GM23338 (cell line): ENCODE measurements around the gene CHAT. TPM values are rescaled to one million over a fixed set of nuclear protein-coding genes. Genes with fewer than 3 reads are reported as not detected.

ENCODE experiments used
- ATAC-seq: fragments of 200-7000 bp; cut with Tn5 transposase; 3 replicates; pipeline ENCODE4 v1.9.1; 2020
- DNase-seq: peaks from one replicate; pipeline ENCODE4 v3.0.0-alpha.2; 2015; ENCODE audit warnings: low spot score
- H2AFZ ChIP-seq: fragments of 200-600 bp; sonication (generic); 2 replicates; pipeline ENCODE4 v1.8.0; 2016; ENCODE audit warnings: antibody characterized with exemption, mild to moderate bottlenecking, moderate library complexity
- H3F3A ChIP-seq: fragments of 200-600 bp; sonication (generic); replicated peaks from 2 replicates; pipeline ENCODE4 v1.8.0; 2017; ENCODE audit warnings: antibody characterized with exemption, mixed run types, low read depth
- H3K27ac ChIP-seq: fragments of 200-600 bp; sonication (generic); 2 replicates; pipeline ENCODE4 v1.6.1; 2016; ENCODE audit warnings: low read depth
- H3K27me3 ChIP-seq: fragments of 200-600 bp; sonication (generic); 2 replicates; pipeline ENCODE4 v1.8.0; 2016; ENCODE audit warnings: mild to moderate bottlenecking, mixed run types, moderate library complexity; ENCODE audit not compliant: insufficient read depth
- H3K36me3 ChIP-seq: fragments of 200-600 bp; sonication (generic); 2 replicates; pipeline ENCODE4 v1.8.0; 2016; ENCODE audit warnings: mild to moderate bottlenecking; ENCODE audit not compliant: insufficient read depth
- H3K4me1 ChIP-seq: fragments of 200-600 bp; sonication (generic); 2 replicates; pipeline ENCODE4 v1.8.0; 2016; ENCODE audit warnings: mild to moderate bottlenecking, moderate library complexity; ENCODE audit not compliant: insufficient read depth
- H3K4me2 ChIP-seq: fragments of 200-600 bp; sonication (generic); 2 replicates; pipeline ENCODE4 v1.7.1; 2017; ENCODE audit warnings: mixed run types
- H3K4me3 ChIP-seq: fragments of 200-600 bp; sonication (generic); 2 replicates; pipeline ENCODE4 v1.6.1; 2016; ENCODE audit warnings: mixed run types
- H3K79me2 ChIP-seq: fragments of 200-600 bp; sonication (generic); replicated peaks from 2 replicates; pipeline ENCODE4 v1.8.0; 2017; ENCODE audit warnings: mild to moderate bottlenecking; ENCODE audit not compliant: insufficient read depth
- H3K9me2 ChIP-seq: fragments of 200-600 bp; sonication (generic); 2 replicates; pipeline ENCODE4 v1.8.0; 2017; ENCODE audit not compliant: insufficient read depth
- H4K20me1 ChIP-seq: fragments of 200-600 bp; sonication (generic); replicated peaks from 2 replicates; pipeline ENCODE4 v1.8.0; 2017; ENCODE audit warnings: mild to moderate bottlenecking; ENCODE audit not compliant: insufficient read depth
- H3K27ac Mint-ChIP-seq: 2 replicates; pipeline ENCODE4 v1.8.0; 2020; ENCODE audit warnings: inconsistent platforms, mild to moderate bottlenecking, moderate library complexity, mixed read lengths
- H3K27me3 Mint-ChIP-seq: 3 replicates; pipeline ENCODE4 v1.8.0; 2022; ENCODE audit warnings: low read depth, mild to moderate bottlenecking, moderate library complexity, mixed read lengths, inconsistent platforms; ENCODE audit not compliant: insufficient read depth, poor library complexity
- H3K36me3 Mint-ChIP-seq: 3 replicates; pipeline ENCODE4 v1.8.0; 2021; ENCODE audit warnings: low read depth, mild to moderate bottlenecking, inconsistent platforms, moderate library complexity, mixed read lengths
- H3K4me1 Mint-ChIP-seq: 3 replicates; pipeline ENCODE4 v1.8.0; 2020; ENCODE audit warnings: mild to moderate bottlenecking, inconsistent platforms, mixed read lengths
- H3K4me3 Mint-ChIP-seq: 3 replicates; pipeline ENCODE4 v1.8.0; 2021; ENCODE audit warnings: moderate library complexity, mild to moderate bottlenecking, inconsistent platforms, mixed read lengths
- H3K9me3 Mint-ChIP-seq: 3 replicates; pipeline ENCODE4 v1.8.0; 2020; ENCODE audit warnings: moderate library complexity, mild to moderate bottlenecking, inconsistent platforms, mixed read lengths
- CREB1 ChIP-seq: fragments of 250-450 bp; sonication (Bioruptor Pico); IDR thresholded peaks from 2 replicates; pipeline ENCODE4 v1.5.0; 2020; ENCODE audit warnings: low read depth, mild to moderate bottlenecking, moderate library complexity
- CTCF ChIP-seq, 2 experiments: fragments of 200-600 bp in 1 of 2; sonication (generic) in 1 of 2; conservative IDR thresholded peaks; 2 replicates each; pipeline versions ENCODE4 v1.5.1 to v1.6.1; 2016 to 2017; ENCODE audit warnings: antibody characterized with exemption in 2 of 2, low read depth in 2 of 2, mild to moderate bottlenecking in 2 of 2, moderate library complexity in 1 of 2
- ETS1 ChIP-seq: IDR thresholded peaks from 2 replicates; pipeline ENCODE4 v1.6.1; 2016; ENCODE audit warnings: antibody characterized with exemption
- EZH2 ChIP-seq: fragments of 200-600 bp; sonication (generic); IDR thresholded peaks from one replicate; pipeline ENCODE4 v1.8.0; 2017; ENCODE audit warnings: antibody characterized with exemption, mild to moderate bottlenecking, low read depth; ENCODE audit not compliant: unreplicated experiment
- JUNB ChIP-seq: IDR thresholded peaks from one replicate; pipeline ENCODE4 v1.6.1; 2016; ENCODE audit warnings: antibody characterized with exemption; ENCODE audit not compliant: unreplicated experiment
- POLR2AphosphoS5 ChIP-seq: IDR thresholded peaks from 2 replicates; pipeline ENCODE4 v1.6.1; 2016; ENCODE audit warnings: antibody characterized with exemption, low read depth
- STAT1 ChIP-seq: IDR thresholded peaks from one replicate; pipeline ENCODE4 v1.6.1; 2016; ENCODE audit warnings: antibody characterized with exemption; ENCODE audit not compliant: unreplicated experiment
- ZNF114 ChIP-seq: fragments of 250-450 bp; sonication (Bioruptor Pico); IDR thresholded peaks from 2 replicates; pipeline ENCODE4 v1.5.0; 2020; ENCODE audit warnings: mild to moderate bottlenecking, moderate library complexity
- ZNF331 ChIP-seq: fragments of 250-450 bp; sonication (Bioruptor Pico); IDR thresholded peaks from 2 replicates; pipeline ENCODE4 v1.5.0; 2020; ENCODE audit warnings: low read depth, mild to moderate bottlenecking, moderate library complexity
- polyA plus RNA-seq: library from polyadenylated mRNA; unstranded; fragments of >200 nt; fragmentation: Nextera tagmentation; extraction: Ambion mirVana; gene quantifications from 2 replicates; pipeline ENCODE4 v1.2.1, GENCODE V29; 2016
- total RNA-seq: library from RNA; depleted of rRNA; stranded (reverse); fragments of >200 nt; shearing (Covaris generic); gene quantifications from 2 replicates; pipeline ENCODE4 v1.2.3, GENCODE V29; 2014
- TF ChIP-seq, protein P1 (sequence below): IDR thresholded peaks from one replicate; pipeline ENCODE4 v1.6.1; 2018; ENCODE audit warnings: antibody characterized with exemption; ENCODE audit not compliant: unreplicated experiment

CHAT gene
- total and polyA plus RNA-seq, 2 experiments from 2014 or later: not detected

GRCh38 chr10:49625411-49625810 is 11.6 kb downstream of the CHAT start (continued):
- TF ChIP-seq CREB1 (CRISPR knock-in tag): no peak
- TF ChIP-seq ZNF114 (CRISPR knock-in tag): no peak
- TF ChIP-seq ETS1: no peak
- no peak for TF ChIP-seq CTCF (conservative IDR thresholded peaks at IDR 0.05; ENCODE audit: low read depth in 2 of 2)
- TF ChIP-seq, protein P1, sequence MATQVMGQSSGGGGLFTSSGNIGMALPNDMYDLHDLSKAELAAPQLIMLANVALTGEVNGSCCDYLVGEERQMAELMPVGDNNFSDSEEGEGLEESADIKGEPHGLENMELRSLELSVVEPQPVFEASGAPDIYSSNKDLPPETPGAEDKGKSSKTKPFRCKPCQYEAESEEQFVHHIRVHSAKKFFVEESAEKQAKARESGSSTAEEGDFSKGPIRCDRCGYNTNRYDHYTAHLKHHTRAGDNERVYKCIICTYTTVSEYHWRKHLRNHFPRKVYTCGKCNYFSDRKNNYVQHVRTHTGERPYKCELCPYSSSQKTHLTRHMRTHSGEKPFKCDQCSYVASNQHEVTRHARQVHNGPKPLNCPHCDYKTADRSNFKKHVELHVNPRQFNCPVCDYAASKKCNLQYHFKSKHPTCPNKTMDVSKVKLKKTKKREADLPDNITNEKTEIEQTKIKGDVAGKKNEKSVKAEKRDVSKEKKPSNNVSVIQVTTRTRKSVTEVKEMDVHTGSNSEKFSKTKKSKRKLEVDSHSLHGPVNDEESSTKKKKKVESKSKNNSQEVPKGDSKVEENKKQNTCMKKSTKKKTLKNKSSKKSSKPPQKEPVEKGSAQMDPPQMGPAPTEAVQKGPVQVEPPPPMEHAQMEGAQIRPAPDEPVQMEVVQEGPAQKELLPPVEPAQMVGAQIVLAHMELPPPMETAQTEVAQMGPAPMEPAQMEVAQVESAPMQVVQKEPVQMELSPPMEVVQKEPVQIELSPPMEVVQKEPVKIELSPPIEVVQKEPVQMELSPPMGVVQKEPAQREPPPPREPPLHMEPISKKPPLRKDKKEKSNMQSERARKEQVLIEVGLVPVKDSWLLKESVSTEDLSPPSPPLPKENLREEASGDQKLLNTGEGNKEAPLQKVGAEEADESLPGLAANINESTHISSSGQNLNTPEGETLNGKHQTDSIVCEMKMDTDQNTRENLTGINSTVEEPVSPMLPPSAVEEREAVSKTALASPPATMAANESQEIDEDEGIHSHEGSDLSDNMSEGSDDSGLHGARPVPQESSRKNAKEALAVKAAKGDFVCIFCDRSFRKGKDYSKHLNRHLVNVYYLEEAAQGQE: no peak
- no peak for TF ChIP-seq POLR2AphosphoS5
- no peak for TF ChIP-seq STAT1
- TF ChIP-seq JUNB: no peak
- TF ChIP-seq EZH2: no peak

- no peaks in the 10 kb centered on the region for H3K36me3 Mint-ChIP-seq
- Histone ChIP-seq H3K4me2 (no peak overlapping the region), H4K20me1 (no peaks in the 10 kb centered on the region), H3K4me1 (no peaks in the 10 kb centered on the region), H2AFZ (no peak overlapping the region), H3K27ac (no peak overlapping the region), H3F3A (no peaks in the 10 kb centered on the region), H3K36me3 (no peaks in the 10 kb centered on the region), H3K4me3 (no peak overlapping the region), H3K9me2 (peaks cover 7% of the 10 kb centered on the region; the same call in 1 of the 2 replicates), H3K79me2 (no peaks in the 10 kb centered on the region), H3K27me3 (no peaks in the 10 kb centered on the region)
- TF ChIP-seq ZNF331 (CRISPR knock-in tag) (no peak), POLR2AphosphoS5 (no peak)
- ATAC-seq: no peak
- DNase-seq: no peak
- H3K27ac Mint-ChIP-seq: no peak overlapping the region
- no peaks in the 10 kb centered on the region for H3K9me3 Mint-ChIP-seq
- H3K27me3 Mint-ChIP-seq: peaks cover 5% of the 10 kb centered on the region
- no peak overlapping the region for H3K4me3 Mint-ChIP-seq
- no peaks in the 10 kb centered on the region; the same call in 2 of the 3 replicates for H3K4me1 Mint-ChIP-seq
Measured at GRCh38 chr10:49627038-49627437, 13.2 kb downstream of the CHAT start.
